T-helper 9 cell (primary cell): ENCODE data around the gene SLC44A3.

Experiments
- DNase-seq: peaks from one replicate; pipeline ENCODE4 v3.0.0-alpha.2; 2020

The SLC44A3 gene

GRCh38 chr1:94912263-94913184 lies 92.4 kb downstream of the SLC44A3 start:
- DNase-seq, result no peak

DNA sequence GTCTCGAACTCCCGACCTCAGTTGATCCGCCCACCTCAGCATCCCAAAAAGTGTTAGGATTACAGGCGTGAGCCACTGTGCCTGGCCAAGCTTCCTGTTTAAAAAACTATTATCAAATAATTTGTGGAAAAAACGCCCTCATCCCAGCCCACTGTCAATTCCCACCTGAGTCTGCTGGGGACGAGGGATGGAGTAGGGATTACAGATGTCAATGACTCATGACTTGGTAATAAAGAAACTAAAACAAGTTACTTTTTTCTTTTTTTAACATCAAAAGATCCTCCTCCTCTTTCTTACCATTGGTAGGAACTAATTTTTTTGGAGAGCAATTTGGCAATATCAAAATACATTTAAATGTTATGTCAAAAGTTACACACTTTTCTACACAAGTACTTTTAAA lies 97.1 kb downstream of the SLC44A3 start:
- DNase-seq, result no peak

- no peak for DNase-seq
These were observed 99.3 kb downstream of the SLC44A3 start for GRCh38 chr1:94919241-94920030.

GRCh38 chr1:94920061-94920460 lies 99.9 kb downstream of the SLC44A3 start:
- no peak for DNase-seq

GRCh38 chr1:94921977-94922376 lies 101.8 kb downstream of the SLC44A3 start:
- no peak for DNase-seq

DNA sequence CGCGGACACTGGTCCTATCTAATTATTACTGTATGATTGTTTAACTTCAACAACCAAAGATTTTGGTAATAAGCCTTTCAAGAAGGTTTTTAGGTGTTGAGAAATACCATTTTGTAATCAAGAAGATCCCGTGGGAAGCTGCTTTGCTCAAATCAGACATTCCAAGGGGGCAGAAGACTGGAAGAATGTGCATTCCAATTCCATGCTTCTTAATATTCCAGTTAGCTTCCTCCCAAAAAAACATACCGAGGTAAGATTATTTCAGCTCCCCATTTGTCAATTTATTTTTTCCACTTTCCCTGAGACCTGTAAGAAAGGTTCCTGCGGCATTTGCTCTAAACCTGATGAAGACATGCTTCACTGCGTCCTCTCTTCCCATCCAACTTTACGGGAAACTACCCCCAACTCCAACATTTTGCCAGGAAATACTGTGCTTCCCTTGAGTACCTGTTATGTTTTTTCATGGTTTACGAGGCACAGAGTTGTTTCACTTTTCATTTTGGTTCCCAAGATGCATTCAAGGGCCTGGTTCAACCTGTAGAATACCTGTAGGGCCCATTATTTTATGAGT lies 102.7 kb downstream of the SLC44A3 start:
- no peak for DNase-seq

DNA sequence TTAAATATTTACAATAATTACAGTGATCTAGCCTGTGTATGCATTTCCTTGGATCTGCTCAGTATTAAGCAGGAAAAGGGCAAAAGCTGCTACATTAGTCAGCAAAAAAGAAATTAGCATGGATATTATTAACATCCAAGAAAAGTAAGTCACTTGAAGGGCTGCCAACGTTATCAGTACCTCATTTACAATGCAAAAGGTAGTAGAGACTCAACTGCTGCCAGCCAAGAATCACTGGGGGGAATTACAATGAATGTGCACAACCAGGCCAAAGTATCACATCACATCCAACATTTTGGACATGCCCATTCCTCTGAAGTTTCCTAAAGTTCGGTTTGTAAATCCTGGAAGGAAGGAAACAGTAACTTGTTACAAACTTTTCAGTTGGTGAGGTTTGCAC lies 104.8 kb downstream of the SLC44A3 start:
- no peak for DNase-seq

GRCh38 chr1:94925561-94926125 lies 105.5 kb downstream of the SLC44A3 start:
- no peak for DNase-seq

DNA sequence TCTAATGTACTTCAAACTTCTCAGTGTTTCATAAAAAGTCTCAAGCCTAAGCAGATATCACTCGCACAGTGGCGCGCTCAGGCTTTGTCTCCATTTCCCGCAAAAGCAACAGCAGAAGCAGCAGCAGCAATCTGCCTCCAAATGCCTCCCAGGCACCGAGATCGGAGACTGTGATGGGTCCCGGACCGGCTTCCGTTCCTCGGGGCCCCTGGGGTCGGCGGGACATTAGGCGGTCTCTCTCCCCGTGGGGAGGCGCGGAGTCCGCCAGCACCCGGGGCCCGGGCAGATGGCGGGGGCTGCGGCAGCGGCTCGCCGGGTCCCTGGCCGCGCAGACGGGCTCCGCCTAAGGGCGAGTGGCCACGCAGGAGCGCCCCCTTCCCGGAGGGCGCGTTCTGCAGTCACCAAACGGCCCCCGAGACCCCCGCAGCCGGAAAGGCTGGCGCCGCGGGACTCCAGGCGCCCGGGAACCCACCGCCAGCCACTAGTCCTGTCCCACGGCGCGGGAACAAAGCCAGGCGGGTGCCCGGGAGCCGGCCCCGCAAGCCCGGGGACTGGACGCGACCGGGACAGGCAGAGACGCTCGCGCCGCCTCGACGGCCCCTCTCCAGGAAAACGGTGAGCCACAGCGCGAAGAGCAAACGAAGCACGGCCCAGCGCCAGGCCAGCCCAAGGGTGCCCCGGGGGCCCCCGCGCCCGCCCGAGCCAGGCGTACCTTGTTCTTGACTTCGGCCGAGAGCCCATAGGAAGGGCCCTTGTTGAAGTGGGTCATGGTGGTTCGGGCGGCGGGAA lies 106.2 kb downstream of the SLC44A3 start:
- peak; percentile 3 for DNase-seq

- DNase-seq, result peak; percentile 27
These were observed 106.8 kb downstream of the SLC44A3 start, which contains the start of gene CNN3 for GRCh38 chr1:94926915-94927404. Gene CNN3 (minus strand): TSS chr1:94927110. CDS start chr1:94926894, 216 bp downstream.

- no peak for DNase-seq
These were observed 107.4 kb downstream of the SLC44A3 start for GRCh38 chr1:94927405-94928175.

DNA sequence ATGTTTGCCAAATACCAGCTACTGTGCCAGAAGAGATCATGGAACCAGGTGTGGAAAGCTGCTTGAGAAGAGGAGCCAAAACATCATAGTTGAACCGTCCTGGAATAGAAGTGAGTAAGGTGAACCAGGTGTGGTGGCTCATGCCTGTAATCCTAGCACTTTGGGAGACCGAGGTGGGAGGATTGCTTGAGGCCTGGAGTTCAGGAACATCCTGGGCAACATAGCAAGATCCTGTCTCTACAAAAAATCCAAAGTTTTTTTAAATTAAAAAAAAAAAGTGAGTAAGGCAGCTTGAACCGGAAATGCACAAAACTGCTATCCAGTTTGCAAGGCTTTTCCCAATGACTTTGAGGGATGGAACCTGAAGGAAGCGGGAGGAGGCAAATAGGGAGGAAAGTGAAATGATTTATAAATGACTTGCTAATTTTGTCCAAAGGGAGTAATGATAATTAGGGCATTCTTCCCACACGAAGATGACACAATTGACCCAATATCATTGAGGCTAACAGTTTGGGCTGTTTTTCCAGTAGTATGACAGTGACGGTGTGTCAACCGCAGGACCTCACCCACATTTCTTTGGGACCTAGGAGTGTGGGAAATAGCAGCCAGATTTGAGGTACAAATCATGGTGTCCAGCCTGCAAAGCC lies 108.3 kb downstream of the SLC44A3 start:
- DNase-seq, result no peak

- DNase-seq, result no peak
These were observed 109.4 kb downstream of the SLC44A3 start for GRCh38 chr1:94929351-94930217.

GRCh38 chr1:94931254-94931841 lies 111.2 kb downstream of the SLC44A3 start:
- DNase-seq, result no peak

DNA sequence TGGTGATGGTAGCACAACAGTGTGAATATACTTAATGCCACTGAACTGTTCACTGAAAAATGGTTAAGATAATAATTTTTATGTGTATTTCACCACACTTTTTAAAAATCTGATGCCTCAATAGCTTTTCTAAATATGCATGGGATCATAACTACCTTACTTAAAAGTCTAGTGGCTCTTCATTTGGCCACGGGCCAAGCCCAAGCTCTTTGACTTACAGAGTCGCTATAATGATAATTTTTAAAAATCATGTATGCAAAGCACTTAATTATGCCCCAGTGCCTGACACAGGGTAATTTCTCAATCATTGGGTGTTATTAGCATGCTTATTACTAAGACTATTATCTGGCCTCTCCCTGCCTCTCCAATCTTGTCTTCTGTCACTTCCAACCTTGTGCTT lies 114.4 kb downstream of the SLC44A3 start:
- DNase-seq, result no peak

- no peak for DNase-seq
These were observed 114.9 kb downstream of the SLC44A3 start for GRCh38 chr1:94935034-94935433.

DNA sequence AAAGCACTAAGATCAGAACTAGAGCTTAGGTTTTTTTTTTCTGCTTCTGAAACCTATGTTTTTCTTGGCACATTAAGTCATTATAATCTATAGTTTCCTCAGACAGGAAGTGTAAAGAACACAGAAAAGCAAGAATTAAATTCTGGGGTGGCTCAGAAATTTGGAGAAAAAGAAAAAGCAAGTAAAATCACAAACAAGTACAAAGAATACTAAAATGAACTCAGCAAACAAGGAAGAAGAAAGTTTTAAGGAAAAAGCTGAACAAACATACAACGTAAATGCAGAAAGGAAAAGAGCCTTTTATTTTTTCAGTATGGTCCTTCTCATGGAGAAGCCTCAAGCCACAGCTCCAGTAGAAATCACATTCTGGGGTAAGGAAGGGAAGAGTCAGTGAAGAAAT lies 115.3 kb downstream of the SLC44A3 start:
- no peak for DNase-seq

GRCh38 chr1:94936861-94937620 lies 116.9 kb downstream of the SLC44A3 start:
- DNase-seq, result no peak
